HEK293 (cell line): ENCODE results near the gene MCEMP1.

Experiments used
- CTCF ChIA-PET: fragments of 350-600 bp; formaldehyde crosslinking; extraction: SDS; loops from one replicate; lab custom pipeline; 2021; ENCODE audit warnings: antibody characterized with exemption; lab: Yijun Ruan, JAX
- POLR2A ChIA-PET: fragments of 300-600 bp; formaldehyde crosslinking; extraction: SDS; loops from one replicate; lab custom pipeline; 2020; ENCODE audit warnings: antibody characterized with exemption, inconsistent platforms; lab: Yijun Ruan, JAX
- H3K27ac ChIP-seq: fragments of 200-500 bp; sonication (Bioruptor generic); 2 replicates; pipeline ENCODE4 v1.5.1; 2014; ENCODE audit warnings: low read depth, low read length, control low read depth, inconsistent platforms; ENCODE audit errors: extremely low read depth
- H3K36me3 ChIP-seq, 2 experiments: fragments of 200-500 bp in 1 of 2; sonication (Bioruptor generic) in 1 of 2; 1 replicate in 1 of 2; 2 replicates in 1 of 2; pipeline ENCODE4 v1.5.1; 2014 to 2017; ENCODE audit warnings: inconsistent platforms in 2 of 2, low read length in 2 of 2; ENCODE audit not compliant: control insufficient read depth in 2 of 2, insufficient read depth in 1 of 2
- H3K4me1 ChIP-seq: fragments of 200-500 bp; sonication (Bioruptor generic); 2 replicates; pipeline ENCODE4 v1.5.1; 2014; ENCODE audit warnings: mild to moderate bottlenecking, low read length, inconsistent platforms; ENCODE audit not compliant: control insufficient read depth, insufficient read depth
- H3K4me3 ChIP-seq: 2 replicates; pipeline ENCODE4 v1.5.1; 2011; ENCODE audit warnings: low read depth, mild to moderate bottlenecking, control low read depth, low read length, moderate library complexity
- H3K9me3 ChIP-seq: fragments of 200-500 bp; sonication (Bioruptor generic); 2 replicates; pipeline ENCODE4 v1.5.1; 2014; ENCODE audit warnings: low read depth, low read length, inconsistent platforms; ENCODE audit not compliant: control insufficient read depth, insufficient read depth
- EGR2 ChIP-seq: fragments of 450-650 bp; formaldehyde crosslinking; IDR thresholded peaks from 2 replicates; pipeline ENCODE4 v1.5.1; 2016; ENCODE audit warnings: low read depth, missing biosample characterization, missing genetic modification characterization
- FEZF1 ChIP-seq: fragments of 450-650 bp; formaldehyde crosslinking; IDR thresholded peaks from 2 replicates; pipeline ENCODE4 v1.5.1; 2016; ENCODE audit warnings: missing biosample characterization, missing genetic modification characterization
- GLIS2 ChIP-seq: fragments of 450-650 bp; formaldehyde crosslinking; IDR thresholded peaks from 2 replicates; pipeline ENCODE4 v1.5.1; 2016; ENCODE audit warnings: missing biosample characterization, missing genetic modification characterization
- IKZF3 ChIP-seq: fragments of 450-650 bp; IDR thresholded peaks from 2 replicates; pipeline ENCODE4 v1.5.0; 2018; ENCODE audit warnings: missing biosample characterization, mild to moderate bottlenecking, missing genetic modification characterization, moderate library complexity
- KLF1 ChIP-seq: fragments of 450-650 bp; formaldehyde crosslinking; IDR thresholded peaks from 2 replicates; pipeline ENCODE4 v1.5.1; 2016; ENCODE audit warnings: missing biosample characterization, missing genetic modification characterization
- KLF9 ChIP-seq: fragments of 450-650 bp; formaldehyde crosslinking; IDR thresholded peaks from 2 replicates; pipeline ENCODE4 v1.5.1; 2016; ENCODE audit warnings: missing biosample characterization, missing genetic modification characterization, low read depth
- SETDB1 ChIP-seq: IDR thresholded peaks from one replicate; pipeline ENCODE4 v1.6.1; 2017; ENCODE audit warnings: mild to moderate bottlenecking, low read length, moderate library complexity, mixed read lengths; ENCODE audit not compliant: insufficient read length
- SP2 ChIP-seq: fragments of 450-650 bp; formaldehyde crosslinking; IDR thresholded peaks from 2 replicates; pipeline ENCODE4 v1.5.1; 2016; ENCODE audit warnings: missing biosample characterization, missing genetic modification characterization
- SP3 ChIP-seq: fragments of 450-650 bp; formaldehyde crosslinking; IDR thresholded peaks from 2 replicates; pipeline ENCODE4 v1.5.1; 2016; ENCODE audit warnings: missing biosample characterization, missing genetic modification characterization
- ZBTB1 ChIP-seq: fragments of 450-650 bp; formaldehyde crosslinking; IDR thresholded peaks from 2 replicates; pipeline ENCODE4 v1.5.1; 2016; ENCODE audit warnings: missing biosample characterization, missing genetic modification characterization
- ZBTB20 ChIP-seq: fragments of 450-650 bp; formaldehyde crosslinking; IDR thresholded peaks from 2 replicates; pipeline ENCODE4 v1.5.1; 2016; ENCODE audit warnings: missing biosample characterization, missing genetic modification characterization
- ZFHX2 ChIP-seq: fragments of 450-650 bp; formaldehyde crosslinking; conservative IDR thresholded peaks from 2 replicates; pipeline ENCODE4 v1.5.1; 2016; ENCODE audit warnings: missing biosample characterization, missing genetic modification characterization
- ZNF138 ChIP-seq: fragments of 450-650 bp; formaldehyde crosslinking; IDR thresholded peaks from 2 replicates; pipeline ENCODE4 v1.5.1; 2016; ENCODE audit warnings: missing biosample characterization, missing genetic modification characterization, borderline replicate concordance
- ZNF311 ChIP-seq: fragments of 450-650 bp; formaldehyde crosslinking; IDR thresholded peaks from 2 replicates; pipeline ENCODE4 v1.5.1; 2017; ENCODE audit warnings: missing biosample characterization, missing genetic modification characterization, borderline replicate concordance
- ZNF335 ChIP-seq: fragments of 450-650 bp; formaldehyde crosslinking; conservative IDR thresholded peaks from 2 replicates; pipeline ENCODE4 v1.5.1; 2016; ENCODE audit warnings: missing biosample characterization, missing genetic modification characterization
- ZNF350 ChIP-seq: fragments of 450-650 bp; formaldehyde crosslinking; IDR thresholded peaks from 2 replicates; pipeline ENCODE4 v1.5.0; 2017; ENCODE audit warnings: missing biosample characterization, mild to moderate bottlenecking, missing genetic modification characterization
- ZNF366 ChIP-seq: fragments of 450-650 bp; formaldehyde crosslinking; conservative IDR thresholded peaks from 2 replicates; pipeline ENCODE4 v1.5.1; 2016; ENCODE audit warnings: missing biosample characterization, missing genetic modification characterization
- ZNF416 ChIP-seq: fragments of 450-650 bp; formaldehyde crosslinking; IDR thresholded peaks from 2 replicates; pipeline ENCODE4 v1.5.1; 2016; ENCODE audit warnings: missing biosample characterization, missing genetic modification characterization
- ZNF48 ChIP-seq: fragments of 450-650 bp; formaldehyde crosslinking; IDR thresholded peaks from 2 replicates; pipeline ENCODE4 v1.5.1; 2016; ENCODE audit warnings: missing biosample characterization, missing genetic modification characterization
- ZNF513 ChIP-seq: fragments of 450-650 bp; IDR thresholded peaks from 2 replicates; pipeline ENCODE4 v1.5.1; 2018; ENCODE audit warnings: missing biosample characterization, missing genetic modification characterization
- ZNF621 ChIP-seq: fragments of 450-650 bp; formaldehyde crosslinking; IDR thresholded peaks from 2 replicates; pipeline ENCODE4 v1.5.1; 2017; ENCODE audit warnings: missing biosample characterization, missing genetic modification characterization
- ZNF658 ChIP-seq: fragments of 450-650 bp; formaldehyde crosslinking; IDR thresholded peaks from 2 replicates; pipeline ENCODE4; 2016; ENCODE audit warnings: missing biosample characterization, missing genetic modification characterization

Gene MCEMP1

GRCh38 chr19:7674010-7675005 lies 2.6 kb upstream of the MCEMP1 start:
- POLR2A ChIA-PET: interaction anchor here (0.7 kb wide), 2 partner anchors 41 to 566 kb away, joined by 4 to 6 read pairs; partner anchors contain the start of gene PCP2
- H3K4me3 ChIP-seq: no peak overlapping the region
- CTCF ChIA-PET: interaction anchor here (1.5 to 1.7 kb wide), 2 partner anchors 23 to 106 kb away, joined by 5 to 6 read pairs; no protein-coding TSS in a partner anchor
- H3K9me3 ChIP-seq: no peaks in the 10 kb centered on the region
- no peaks in the 10 kb centered on the region for H3K36me3 ChIP-seq
- TF ChIP-seq GLIS2 (tag by site-specific recombination) (no peak), ZNF48 (tag by site-specific recombination) (no peak), FEZF1 (tag by site-specific recombination) (peak; percentile 59), SP2 (tag by site-specific recombination) (peak; percentile 67), ZNF513 (no peak), ZNF366 (peak; percentile 64), ZNF350 (tag by site-specific recombination) (peak; percentile 88), ZNF416 (tag by site-specific recombination) (no peak), ZBTB20 (tag by site-specific recombination) (peak; percentile 54; the same call in 1 of the 2 replicates), IKZF3 (tag by site-specific recombination) (no peak), ZNF335 (tag by site-specific recombination) (0 out of 2 replicates have a peak, but pooled peaks have one; percentile 19), ZNF621 (tag by site-specific recombination) (peak; percentile 75; the same call in 1 of the 2 replicates), SP3 (tag by site-specific recombination) (peak; percentile 50), ZNF311 (tag by site-specific recombination) (no peak), SETDB1 (peak; percentile 67)
- H3K4me1 ChIP-seq: no peaks in the 10 kb centered on the region
- H3K27ac ChIP-seq: no peak overlapping the region

GRCh38 chr19:7676376-7676775 lies 514 bp upstream of the MCEMP1 start:
- TF ChIP-seq ZNF658 (tag by site-specific recombination) (no peak), KLF9 (tag by site-specific recombination) (0 out of 2 replicates have a peak, but pooled peaks have one; percentile 12), KLF1 (tag by site-specific recombination) (0 out of 2 replicates have a peak, but pooled peaks have one; percentile 23), ZNF138 (tag by site-specific recombination) (no peak)
- TF ChIP-seq, all 188 proteins: peak for 2
- H3K4me3 ChIP-seq: no peak overlapping the region
- no peaks in the 10 kb centered on the region for H3K4me1 ChIP-seq
- no peaks in the 10 kb centered on the region for H3K9me3 ChIP-seq
- ChIA-PET CTCF (interaction anchor here (0.9 to 1.6 kb wide), 3 partner anchors 24 to 146 kb away, joined by 3 to 5 read pairs (median 3); no protein-coding TSS in a partner anchor), POLR2A (no interaction called here)
- H3K27ac ChIP-seq: no peak overlapping the region
- H3K36me3 ChIP-seq: no peaks in the 10 kb centered on the region

GRCh38 chr19:7677669-7678311 lies 900 bp downstream of the MCEMP1 start:
- 0 out of 2 replicates have a peak, but pooled peaks have one; percentile 23 for TF ChIP-seq ZFHX2 (tag by site-specific recombination)
- TF ChIP-seq ZBTB1 (tag by site-specific recombination): no peak
- peak; percentile 39; the same call in 1 of the 2 replicates for TF ChIP-seq EGR2 (tag by site-specific recombination)
- H3K27ac ChIP-seq: no peak overlapping the region
- H3K4me3 ChIP-seq: no peak overlapping the region
- no peaks in the 10 kb centered on the region for H3K9me3 ChIP-seq
- POLR2A ChIA-PET: no interaction called here
- peaks cover 0 to 9% of the 10 kb centered on the region in 2 experiments; a peak in 2 of 3 replicates for H3K36me3 ChIP-seq
- H3K4me1 ChIP-seq: no peaks in the 10 kb centered on the region
- CTCF ChIA-PET: interaction anchor here (0.5 to 1.7 kb wide), 8 partner anchors 22 to 377 kb away, joined by 3 to 6 read pairs (median 3); no protein-coding TSS in a partner anchor
